ENCODE measurements around the gene GRM8. TPM values are rescaled to one million over a fixed set of nuclear protein-coding genes. Genes with fewer than 3 reads are reported as not detected.

The GRM8 gene
- total RNA-seq, 1 donor from 2014 or later: 2.2 TPM

GRCh38 chr7:126843336-126843735 is 409.4 kb downstream of the GRM8 start:
- Histone ChIP-seq H3K27ac (ENCODE audit: low read depth, low read length) (no peak overlapping the region), H3K9ac (ENCODE audit: low read length) (no peak overlapping the region), H3K27me3 (ENCODE audit: insufficient read depth, low read length) (no peaks in the 10 kb centered on the region), H3K4me3 (ENCODE audit: insufficient read depth, low read depth, low read length) (no peak overlapping the region), H3K9me3 (ENCODE audit: insufficient read depth, low read depth, low read length) (no peaks in the 10 kb centered on the region), H3K4me1 (ENCODE audit: insufficient read depth, low read length) (no peaks in the 10 kb centered on the region), H4K20me1 (ENCODE audit: insufficient read depth, low read length) (no peaks in the 10 kb centered on the region), H3K79me2 (ENCODE audit: insufficient read depth, low read length) (no peaks in the 10 kb centered on the region), H3K4me2 (ENCODE audit: low read length) (no peak overlapping the region), H2AFZ (ENCODE audit: low read depth, low read length) (no peak overlapping the region), H3K36me3 (ENCODE audit: insufficient read depth, low read length) (no peaks in the 10 kb centered on the region)
- Mint-ChIP-seq H3K9me3 (ENCODE audit: unreplicated experiment) (no peaks in the 10 kb centered on the region), H3K27me3 (ENCODE audit: low read depth, unreplicated experiment) (no peaks in the 10 kb centered on the region), H3K4me3 (ENCODE audit: unreplicated experiment) (no peak overlapping the region), H3K4me1 (ENCODE audit: low read depth, unreplicated experiment) (no peaks in the 10 kb centered on the region), H3K27ac (ENCODE audit: unreplicated experiment) (no peak overlapping the region), H3K36me3 (ENCODE audit: low read depth, unreplicated experiment) (no peaks in the 10 kb centered on the region)
- no peak for DNase-seq (ENCODE audit: low read depth)
- TF ChIP-seq EZH2 (IDR thresholded peaks at IDR 0.05; ENCODE audit: insufficient read depth, low read length): no peak
- no peak for TF ChIP-seq CTCF (IDR thresholded peaks at IDR 0.05; ENCODE audit: insufficient read depth, low read depth, low read length)
- no peak for FAIRE-seq

- Histone ChIP-seq H3K36me3 (ENCODE audit: insufficient read depth, low read length) (no peaks in the 10 kb centered on the region), H3K79me2 (ENCODE audit: insufficient read depth, low read length) (no peaks in the 10 kb centered on the region), H2AFZ (ENCODE audit: low read depth, low read length) (no peak overlapping the region), H3K27ac (ENCODE audit: low read depth, low read length) (no peak overlapping the region), H4K20me1 (ENCODE audit: insufficient read depth, low read length) (no peaks in the 10 kb centered on the region), H3K9ac (ENCODE audit: low read length) (no peak overlapping the region), H3K9me3 (ENCODE audit: insufficient read depth, low read depth, low read length) (no peaks in the 10 kb centered on the region), H3K4me2 (ENCODE audit: low read length) (no peak overlapping the region), H3K27me3 (ENCODE audit: insufficient read depth, low read length) (no peaks in the 10 kb centered on the region), H3K4me3 (ENCODE audit: insufficient read depth, low read depth, low read length) (no peak overlapping the region), H3K4me1 (ENCODE audit: insufficient read depth, low read length) (no peaks in the 10 kb centered on the region)
- no peaks in the 10 kb centered on the region for H3K4me1 Mint-ChIP-seq (ENCODE audit: low read depth, unreplicated experiment)
- H3K36me3 Mint-ChIP-seq (ENCODE audit: low read depth, unreplicated experiment): no peaks in the 10 kb centered on the region
- no peaks in the 10 kb centered on the region for H3K9me3 Mint-ChIP-seq (ENCODE audit: unreplicated experiment)
- H3K27me3 Mint-ChIP-seq (ENCODE audit: low read depth, unreplicated experiment): no peaks in the 10 kb centered on the region
- TF ChIP-seq CTCF (IDR thresholded peaks at IDR 0.05; ENCODE audit: insufficient read depth, low read depth, low read length) (no peak), EZH2 (IDR thresholded peaks at IDR 0.05; ENCODE audit: insufficient read depth, low read length) (no peak)
- no peak overlapping the region for H3K4me3 Mint-ChIP-seq (ENCODE audit: unreplicated experiment)
- no peak overlapping the region for H3K27ac Mint-ChIP-seq (ENCODE audit: unreplicated experiment)
- FAIRE-seq (no peak), DNase-seq (ENCODE audit: low read depth) (no peak)
Measured at GRCh38 chr7:126842451-126842850, 410.3 kb downstream of the GRM8 start.

GRCh38 chr7:126840869-126841268 is 411.9 kb downstream of the GRM8 start:
- Histone ChIP-seq H3K79me2 (ENCODE audit: insufficient read depth, low read length) (no peaks in the 10 kb centered on the region), H2AFZ (ENCODE audit: low read depth, low read length) (no peak overlapping the region), H3K36me3 (ENCODE audit: insufficient read depth, low read length) (no peaks in the 10 kb centered on the region), H3K4me1 (ENCODE audit: insufficient read depth, low read length) (no peaks in the 10 kb centered on the region), H4K20me1 (ENCODE audit: insufficient read depth, low read length) (no peaks in the 10 kb centered on the region), H3K9ac (ENCODE audit: low read length) (no peak overlapping the region), H3K27ac (ENCODE audit: low read depth, low read length) (no peak overlapping the region), H3K4me2 (ENCODE audit: low read length) (no peak overlapping the region), H3K27me3 (ENCODE audit: insufficient read depth, low read length) (no peaks in the 10 kb centered on the region), H3K9me3 (ENCODE audit: insufficient read depth, low read depth, low read length) (no peaks in the 10 kb centered on the region), H3K4me3 (ENCODE audit: insufficient read depth, low read depth, low read length) (no peak overlapping the region)
- Mint-ChIP-seq H3K9me3 (ENCODE audit: unreplicated experiment) (no peaks in the 10 kb centered on the region), H3K4me1 (ENCODE audit: low read depth, unreplicated experiment) (no peaks in the 10 kb centered on the region), H3K4me3 (ENCODE audit: unreplicated experiment) (no peak overlapping the region), H3K27ac (ENCODE audit: unreplicated experiment) (no peak overlapping the region), H3K36me3 (ENCODE audit: low read depth, unreplicated experiment) (no peaks in the 10 kb centered on the region), H3K27me3 (ENCODE audit: low read depth, unreplicated experiment) (no peaks in the 10 kb centered on the region)
- DNase-seq (ENCODE audit: low read depth) (no peak), FAIRE-seq (no peak)
- TF ChIP-seq CTCF (IDR thresholded peaks at IDR 0.05; ENCODE audit: insufficient read depth, low read depth, low read length) (no peak), EZH2 (IDR thresholded peaks at IDR 0.05; ENCODE audit: insufficient read depth, low read length) (no peak)

Data from astrocyte (in vitro differentiated cells and primary cell).